Prostate gland (tissue), 2 donors: ENCODE measurements around the gene CCDC28A. TPM values are rescaled to one million over a fixed set of nuclear protein-coding genes. Genes with fewer than 3 reads are reported as not detected.

Source experiments
- DNase-seq: peaks from one replicate; pipeline ENCODE4 v3.0.0-alpha.2; 2019; ENCODE audit warnings: low spot score
- H3K27ac ChIP-seq, 2 donors: fragments of 200-600 bp; sonication (generic); 2 replicates each; pipeline ENCODE4 v1.5.1; 2017 to 2019
- H3K27me3 ChIP-seq: fragments of 200-600 bp; sonication (generic); replicated peaks from 2 replicates; pipeline ENCODE4 v1.5.1; 2019; ENCODE audit not compliant: insufficient read depth
- H3K36me3 ChIP-seq, 2 donors: fragments of 200-600 bp; sonication (generic); 1 replicate in 1 of 2; 2 replicates in 1 of 2; pipeline versions ENCODE4 v1.5.1 to v1.8.1; 2017 to 2019
- H3K4me1 ChIP-seq: fragments of 200-600 bp; sonication (generic); replicated peaks from 2 replicates; pipeline ENCODE4 v1.5.1; 2019
- H3K4me3 ChIP-seq, 2 donors: fragments of 200-600 bp; sonication (generic); 2 replicates each; pipeline ENCODE4 v1.5.1; 2017 to 2019
- H3K9me3 ChIP-seq: fragments of 200-600 bp; sonication (generic); 2 replicates; pipeline ENCODE4 v1.5.1; 2017
- POLR2A ChIP-seq: fragments of 450-650 bp; IDR thresholded peaks from one replicate; pipeline ENCODE4 v1.6.1; 2016; ENCODE audit warnings: antibody characterized with exemption, mild to moderate bottlenecking
- POLR2AphosphoS5 ChIP-seq: sonication (generic); formaldehyde crosslinking; IDR thresholded peaks from one replicate; pipeline ENCODE4 v1.6.1; 2017; ENCODE audit warnings: antibody characterized with exemption
- WGBS: methylation state at CpG from one replicate; pipeline ENCODE4 v1.1.5; 2018; 5-methylcytosine and 5-hydroxymethylcytosine counted together
- intact Hi-C: fragments of 100-400 bp; cut with DNase I; formaldehyde crosslinking; loops from one replicate; pipeline ENCODE4 v1.14.2; 2022
- total RNA-seq, 2 donors: library from RNA; depleted of rRNA; stranded (reverse); fragments of >200 nt; gene quantifications; one replicate each; pipeline ENCODE4 v1.1.0, GENCODE V29; 2016
- TF ChIP-seq, protein P1 (sequence below), 4 experiments: fragments of 200-600 bp in 2 of 4; fragments of 450-650 bp in 2 of 4; sonication (generic) in 2 of 4; IDR thresholded peaks; 1 replicate in 3 of 4; 2 replicates in 1 of 4; pipeline ENCODE4 v1.5.1; 2016 to 2019; ENCODE audit warnings: antibody characterized with exemption in 4 of 4, mild to moderate bottlenecking in 2 of 4, moderate library complexity in 2 of 4

CCDC28A gene
- total RNA-seq, 2 donors from 2014 or later, result 36.3 to 41.6 TPM

DNA sequence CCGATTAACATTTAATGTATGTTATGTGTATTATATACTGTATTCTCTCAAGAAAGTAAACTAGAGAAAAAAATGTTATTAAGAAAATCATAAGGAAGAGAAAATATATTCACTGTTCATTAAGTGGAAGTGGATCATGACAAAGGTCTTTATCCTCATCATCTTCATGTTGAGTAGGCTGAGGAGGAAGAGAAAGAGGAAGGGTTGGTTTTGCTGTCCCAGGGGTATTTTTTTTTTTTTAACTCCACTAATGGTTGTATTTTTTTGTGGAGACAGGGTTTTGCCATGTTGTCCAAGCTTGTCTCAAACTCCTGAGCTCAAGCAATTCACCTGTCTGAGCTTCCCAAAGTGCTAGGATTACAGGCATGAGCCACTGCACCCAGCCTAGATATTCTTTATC lies 33.3 kb downstream of the CCDC28A start:
- H3K4me3 ChIP-seq, result no peak overlapping the region
- no peaks in the 10 kb centered on the region for H3K27me3 ChIP-seq
- WGBS, result 96% methylated on average over 1 of the region's 1 CpG
- H3K4me1 ChIP-seq, result no peaks in the 10 kb centered on the region
- H3K36me3 ChIP-seq, result no peaks in the 10 kb centered on the region
- H3K9me3 ChIP-seq, result no peaks in the 10 kb centered on the region
- H3K27ac ChIP-seq, result no peak overlapping the region
- intact Hi-C loops, result no loop called here
- no peak for DNase-seq
- TF ChIP-seq, protein P1, sequence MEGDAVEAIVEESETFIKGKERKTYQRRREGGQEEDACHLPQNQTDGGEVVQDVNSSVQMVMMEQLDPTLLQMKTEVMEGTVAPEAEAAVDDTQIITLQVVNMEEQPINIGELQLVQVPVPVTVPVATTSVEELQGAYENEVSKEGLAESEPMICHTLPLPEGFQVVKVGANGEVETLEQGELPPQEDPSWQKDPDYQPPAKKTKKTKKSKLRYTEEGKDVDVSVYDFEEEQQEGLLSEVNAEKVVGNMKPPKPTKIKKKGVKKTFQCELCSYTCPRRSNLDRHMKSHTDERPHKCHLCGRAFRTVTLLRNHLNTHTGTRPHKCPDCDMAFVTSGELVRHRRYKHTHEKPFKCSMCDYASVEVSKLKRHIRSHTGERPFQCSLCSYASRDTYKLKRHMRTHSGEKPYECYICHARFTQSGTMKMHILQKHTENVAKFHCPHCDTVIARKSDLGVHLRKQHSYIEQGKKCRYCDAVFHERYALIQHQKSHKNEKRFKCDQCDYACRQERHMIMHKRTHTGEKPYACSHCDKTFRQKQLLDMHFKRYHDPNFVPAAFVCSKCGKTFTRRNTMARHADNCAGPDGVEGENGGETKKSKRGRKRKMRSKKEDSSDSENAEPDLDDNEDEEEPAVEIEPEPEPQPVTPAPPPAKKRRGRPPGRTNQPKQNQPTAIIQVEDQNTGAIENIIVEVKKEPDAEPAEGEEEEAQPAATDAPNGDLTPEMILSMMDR (IDR thresholded peaks at IDR 0.05), result no peak
- TF ChIP-seq POLR2A (no peak), POLR2AphosphoS5 (no peak)

DNA sequence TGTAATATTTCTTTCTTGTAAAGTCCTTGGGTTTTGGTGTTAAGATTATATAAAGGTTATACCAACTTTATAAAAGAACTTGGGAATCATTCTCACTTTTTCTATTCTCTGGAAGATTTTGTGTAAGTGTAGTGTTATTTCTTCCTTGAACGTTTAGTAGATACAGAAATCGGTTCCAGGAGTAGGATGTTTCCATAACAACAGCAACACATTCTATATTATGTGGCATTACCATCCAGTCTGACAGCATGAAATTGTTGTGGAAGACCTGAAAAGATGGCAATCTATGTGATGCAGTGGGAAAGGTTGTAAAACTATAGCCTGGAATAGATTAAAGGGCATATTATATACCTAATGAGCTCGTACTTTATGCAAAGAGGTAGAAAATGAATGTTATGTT lies 36.1 kb downstream of the CCDC28A start:
- Histone ChIP-seq H3K9me3 (no peaks in the 10 kb centered on the region), H3K4me1 (peaks cover 2% of the 10 kb centered on the region), H3K36me3 (no peaks in the 10 kb centered on the region), H3K27me3 (no peaks in the 10 kb centered on the region), H3K27ac (no peak overlapping the region), H3K4me3 (no peak overlapping the region)
- TF ChIP-seq POLR2AphosphoS5 (no peak), POLR2A (no peak)
- TF ChIP-seq, protein P1 (IDR thresholded peaks at IDR 0.05), result no peak
- intact Hi-C loops, result no loop called here
- no peak for DNase-seq
- 83% methylated on average over 3 of the region's 3 CpGs for WGBS

DNA sequence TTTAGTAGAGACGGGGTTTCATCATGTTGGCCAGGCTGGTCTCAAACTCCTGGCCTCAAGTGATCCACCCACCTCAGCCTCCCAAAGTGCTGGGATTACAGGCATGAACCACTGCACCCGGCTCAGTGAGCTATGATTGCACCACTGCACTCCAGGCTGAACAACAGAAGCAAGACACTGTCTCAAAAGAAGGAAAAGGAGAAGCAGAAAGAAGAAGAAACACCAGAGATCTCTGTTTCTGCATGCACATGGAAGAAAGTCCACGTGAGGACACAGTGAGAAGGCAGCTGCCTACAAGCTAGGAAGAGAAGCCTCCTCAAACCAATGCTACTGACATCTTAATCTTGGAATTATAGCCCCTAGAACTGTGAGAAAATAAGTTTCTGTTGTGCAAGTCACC lies 38.3 kb downstream of the CCDC28A start:
- H3K4me1 ChIP-seq, result peaks cover 3% of the 10 kb centered on the region
- TF ChIP-seq POLR2AphosphoS5, result no peak
- TF ChIP-seq POLR2A, result no peak
- no peaks in the 10 kb centered on the region for H3K9me3 ChIP-seq
- H3K36me3 ChIP-seq, result no peaks in the 10 kb centered on the region
- no peak for DNase-seq
- intact Hi-C loops, result no loop called here
- H3K27ac ChIP-seq, result no peak overlapping the region
- 83% methylated on average over 3 of the region's 3 CpGs for WGBS
- no peaks in the 10 kb centered on the region for H3K27me3 ChIP-seq
- H3K4me3 ChIP-seq, result no peak overlapping the region

DNA sequence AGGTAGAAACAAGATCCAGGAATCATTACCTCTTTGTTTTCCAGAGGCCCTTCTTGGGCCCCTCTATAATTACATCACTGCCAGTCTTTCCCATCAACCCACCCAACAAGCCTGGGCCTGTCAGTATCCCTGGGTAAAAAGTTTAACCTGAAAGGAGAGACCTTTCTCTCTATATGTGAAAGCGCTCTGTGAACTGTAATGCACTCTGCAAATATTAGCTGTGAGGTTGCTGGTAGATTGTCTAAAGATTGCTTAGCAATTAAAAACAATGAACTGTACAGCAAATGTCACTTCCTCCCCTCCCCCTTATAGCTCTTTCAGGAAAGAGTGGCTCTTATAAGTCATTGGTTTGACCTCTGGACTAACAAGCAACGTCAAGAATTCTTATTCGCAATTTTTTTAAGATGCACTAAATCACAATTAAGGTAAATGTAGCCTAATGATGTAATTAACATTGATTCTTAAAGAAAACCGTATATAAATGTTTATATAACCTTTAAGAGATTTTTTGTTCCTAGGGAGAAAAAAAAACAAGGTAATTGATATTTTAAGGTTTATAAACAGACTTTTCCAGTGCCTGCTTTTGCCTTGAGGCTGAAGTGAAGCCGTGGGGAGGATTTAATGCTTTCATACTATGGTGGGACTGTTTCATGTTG lies 40.7 kb downstream of the CCDC28A start:
- H3K27ac ChIP-seq, result no peak overlapping the region
- no peaks in the 10 kb centered on the region for H3K27me3 ChIP-seq
- no peak overlapping the region for H3K4me3 ChIP-seq
- no peak for TF ChIP-seq POLR2A
- no peaks in the 10 kb centered on the region for H3K9me3 ChIP-seq
- 36% methylated on average over 5 of the region's 5 CpGs for WGBS
- peaks cover 8% of the 10 kb centered on the region for H3K4me1 ChIP-seq
- intact Hi-C loops, result no loop called here
- DNase-seq, result no peak
- H3K36me3 ChIP-seq, result no peaks in the 10 kb centered on the region

DNA sequence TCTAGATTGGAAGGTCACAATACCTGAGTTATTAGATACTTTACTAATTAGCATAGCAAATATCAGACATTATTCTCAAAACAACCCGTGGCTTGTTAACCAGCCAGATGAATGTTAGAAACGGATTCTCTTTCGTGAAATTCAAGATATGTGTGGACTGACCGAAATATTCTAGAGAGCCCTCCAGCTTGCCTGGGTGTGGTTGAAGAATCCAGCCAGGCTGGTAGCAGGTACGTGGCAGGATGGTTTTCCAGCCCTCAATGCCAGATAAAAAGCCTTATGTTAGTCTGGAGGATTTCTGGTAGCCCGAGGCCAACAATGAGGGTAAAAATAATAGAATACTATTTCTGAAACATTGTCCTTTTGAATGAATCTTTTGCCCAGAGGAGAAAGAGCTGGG lies 41.7 kb downstream of the CCDC28A start:
- intact Hi-C loops, result loop anchor here (5.0 kb wide), 1 partner anchor 547 kb away; no protein-coding TSS in a partner anchor
- H3K27ac ChIP-seq, result no peak overlapping the region
- no peaks in the 10 kb centered on the region for H3K9me3 ChIP-seq
- no peaks in the 10 kb centered on the region for H3K36me3 ChIP-seq
- H3K27me3 ChIP-seq, result no peaks in the 10 kb centered on the region
- no peak for DNase-seq
- peaks cover 8% of the 10 kb centered on the region for H3K4me1 ChIP-seq
- TF ChIP-seq, protein P1 (IDR thresholded peaks at IDR 0.05), result no peak
- TF ChIP-seq POLR2AphosphoS5 (no peak), POLR2A (no peak)
- 49% methylated on average over 6 of the region's 6 CpGs for WGBS
- no peak overlapping the region for H3K4me3 ChIP-seq
